ENCODE data around the gene IL36G.

DNA sequence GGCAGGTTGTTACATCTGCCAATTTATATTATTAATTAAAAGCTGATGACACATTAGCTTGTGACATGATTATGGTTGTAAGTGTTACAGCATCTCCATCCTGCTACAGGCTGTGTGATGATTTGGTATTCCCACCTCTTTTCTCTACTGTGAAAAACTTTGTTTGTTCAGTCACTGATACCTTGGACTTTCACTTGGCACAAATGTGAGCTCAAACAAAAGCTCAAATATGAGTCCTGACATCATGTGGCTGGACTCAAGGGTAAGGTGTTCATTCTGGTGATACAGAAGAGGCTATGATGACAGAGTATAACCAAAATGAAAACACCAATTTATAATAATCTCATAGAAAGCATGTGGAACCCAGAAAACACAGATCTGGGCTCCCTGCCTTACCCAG lies 16.0 kb downstream of the IL36G start:
- TF ChIP-seq, protein P1, sequence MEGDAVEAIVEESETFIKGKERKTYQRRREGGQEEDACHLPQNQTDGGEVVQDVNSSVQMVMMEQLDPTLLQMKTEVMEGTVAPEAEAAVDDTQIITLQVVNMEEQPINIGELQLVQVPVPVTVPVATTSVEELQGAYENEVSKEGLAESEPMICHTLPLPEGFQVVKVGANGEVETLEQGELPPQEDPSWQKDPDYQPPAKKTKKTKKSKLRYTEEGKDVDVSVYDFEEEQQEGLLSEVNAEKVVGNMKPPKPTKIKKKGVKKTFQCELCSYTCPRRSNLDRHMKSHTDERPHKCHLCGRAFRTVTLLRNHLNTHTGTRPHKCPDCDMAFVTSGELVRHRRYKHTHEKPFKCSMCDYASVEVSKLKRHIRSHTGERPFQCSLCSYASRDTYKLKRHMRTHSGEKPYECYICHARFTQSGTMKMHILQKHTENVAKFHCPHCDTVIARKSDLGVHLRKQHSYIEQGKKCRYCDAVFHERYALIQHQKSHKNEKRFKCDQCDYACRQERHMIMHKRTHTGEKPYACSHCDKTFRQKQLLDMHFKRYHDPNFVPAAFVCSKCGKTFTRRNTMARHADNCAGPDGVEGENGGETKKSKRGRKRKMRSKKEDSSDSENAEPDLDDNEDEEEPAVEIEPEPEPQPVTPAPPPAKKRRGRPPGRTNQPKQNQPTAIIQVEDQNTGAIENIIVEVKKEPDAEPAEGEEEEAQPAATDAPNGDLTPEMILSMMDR (CRISPR knock-in tag; IDR thresholded peaks at IDR 0.05), result no peak
- TF ChIP-seq MYNN (CRISPR knock-in tag; IDR thresholded peaks at IDR 0.05; ENCODE audit: low read depth) (no peak), ZNF768 (CRISPR knock-in tag; IDR thresholded peaks at IDR 0.05) (no peak), ZBTB7A (CRISPR knock-in tag; IDR thresholded peaks at IDR 0.05) (no peak), TSC22D2 (CRISPR knock-in tag; IDR thresholded peaks at IDR 0.05; ENCODE audit: borderline replicate concordance) (no peak), CHD4 (IDR thresholded peaks at IDR 0.05; ENCODE audit: borderline replicate concordance, low read length) (no peak)
- TF ChIP-seq, protein P2, sequence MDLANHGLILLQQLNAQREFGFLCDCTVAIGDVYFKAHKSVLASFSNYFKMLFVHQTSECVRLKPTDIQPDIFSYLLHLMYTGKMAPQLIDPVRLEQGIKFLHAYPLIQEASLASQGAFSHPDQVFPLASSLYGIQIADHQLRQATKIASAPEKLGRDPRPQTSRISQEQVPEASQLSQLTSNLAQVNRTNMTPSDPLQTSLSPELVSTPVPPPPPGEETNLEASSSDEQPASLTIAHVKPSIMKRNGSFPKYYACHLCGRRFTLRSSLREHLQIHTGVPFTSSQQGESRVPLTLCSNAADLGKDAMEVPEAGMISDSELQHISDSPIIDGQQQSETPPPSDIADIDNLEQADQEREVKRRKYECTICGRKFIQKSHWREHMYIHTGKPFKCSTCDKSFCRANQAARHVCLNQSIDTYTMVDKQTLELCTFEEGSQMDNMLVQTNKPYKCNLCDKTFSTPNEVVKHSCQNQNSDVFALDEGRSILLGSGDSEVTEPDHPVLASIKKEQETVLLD (CRISPR knock-in tag; IDR thresholded peaks at IDR 0.05; ENCODE audit: low read depth), result no peak
- TF ChIP-seq, protein P3, sequence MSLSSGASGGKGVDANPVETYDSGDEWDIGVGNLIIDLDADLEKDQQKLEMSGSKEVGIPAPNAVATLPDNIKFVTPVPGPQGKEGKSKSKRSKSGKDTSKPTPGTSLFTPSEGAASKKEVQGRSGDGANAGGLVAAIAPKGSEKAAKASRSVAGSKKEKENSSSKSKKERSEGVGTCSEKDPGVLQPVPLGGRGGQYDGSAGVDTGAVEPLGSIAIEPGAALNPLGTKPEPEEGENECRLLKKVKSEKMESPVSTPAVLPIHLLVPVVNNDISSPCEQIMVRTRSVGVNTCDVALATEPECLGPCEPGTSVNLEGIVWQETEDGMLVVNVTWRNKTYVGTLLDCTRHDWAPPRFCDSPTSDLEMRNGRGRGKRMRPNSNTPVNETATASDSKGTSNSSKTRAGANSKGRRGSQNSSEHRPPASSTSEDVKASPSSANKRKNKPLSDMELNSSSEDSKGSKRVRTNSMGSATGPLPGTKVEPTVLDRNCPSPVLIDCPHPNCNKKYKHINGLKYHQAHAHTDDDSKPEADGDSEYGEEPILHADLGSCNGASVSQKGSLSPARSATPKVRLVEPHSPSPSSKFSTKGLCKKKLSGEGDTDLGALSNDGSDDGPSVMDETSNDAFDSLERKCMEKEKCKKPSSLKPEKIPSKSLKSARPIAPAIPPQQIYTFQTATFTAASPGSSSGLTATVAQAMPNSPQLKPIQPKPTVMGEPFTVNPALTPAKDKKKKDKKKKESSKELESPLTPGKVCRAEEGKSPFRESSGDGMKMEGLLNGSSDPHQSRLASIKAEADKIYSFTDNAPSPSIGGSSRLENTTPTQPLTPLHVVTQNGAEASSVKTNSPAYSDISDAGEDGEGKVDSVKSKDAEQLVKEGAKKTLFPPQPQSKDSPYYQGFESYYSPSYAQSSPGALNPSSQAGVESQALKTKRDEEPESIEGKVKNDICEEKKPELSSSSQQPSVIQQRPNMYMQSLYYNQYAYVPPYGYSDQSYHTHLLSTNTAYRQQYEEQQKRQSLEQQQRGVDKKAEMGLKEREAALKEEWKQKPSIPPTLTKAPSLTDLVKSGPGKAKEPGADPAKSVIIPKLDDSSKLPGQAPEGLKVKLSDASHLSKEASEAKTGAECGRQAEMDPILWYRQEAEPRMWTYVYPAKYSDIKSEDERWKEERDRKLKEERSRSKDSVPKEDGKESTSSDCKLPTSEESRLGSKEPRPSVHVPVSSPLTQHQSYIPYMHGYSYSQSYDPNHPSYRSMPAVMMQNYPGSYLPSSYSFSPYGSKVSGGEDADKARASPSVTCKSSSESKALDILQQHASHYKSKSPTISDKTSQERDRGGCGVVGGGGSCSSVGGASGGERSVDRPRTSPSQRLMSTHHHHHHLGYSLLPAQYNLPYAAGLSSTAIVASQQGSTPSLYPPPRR (CRISPR knock-in tag; IDR thresholded peaks at IDR 0.05; ENCODE audit: borderline replicate concordance), result no peak

Data from HepG2 (cell line).